ENCODE data around the gene COL27A1.

DNA sequence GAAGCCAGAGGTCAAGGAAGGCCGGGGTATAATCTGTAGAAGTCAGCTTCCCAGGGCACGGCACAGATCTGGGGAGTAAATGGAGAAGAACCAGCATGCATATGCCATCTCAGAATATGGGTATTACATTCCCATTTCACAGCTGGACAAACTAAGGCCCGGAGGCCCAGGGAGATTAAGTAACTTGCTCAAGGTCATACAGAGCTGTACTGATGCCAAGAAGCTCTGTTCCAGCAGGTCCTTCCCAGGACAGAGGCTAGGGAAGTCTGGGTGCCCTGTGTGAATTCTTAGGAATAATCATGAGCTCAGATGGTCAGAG is 19.2 kb downstream of the COL27A1 start:
- TF ChIP-seq POLR2A (IDR thresholded peaks at IDR 0.05; ENCODE audit: low read length) = no peak
- no peak for TF ChIP-seq GATA1 (IDR thresholded peaks at IDR 0.05; ENCODE audit: low read depth, low read length)

All from erythroblast (primary cell).